HUDEP-2 (cell line): ENCODE data around the gene CT47C1.
"Not testable (repeated sequence)": the region's sequence is repeated elsewhere in the genome, so short reads cannot be mapped to it uniquely, and the experiment has no call there.

Experiments used
- DNase-seq, 76 experiments: peaks; one replicate each; lab custom pipeline; 2025; ENCODE audit not compliant: unreplicated experiment in 76 of 76; lab: John Stamatoyannopoulos, UW

CT47C1 gene

DNA sequence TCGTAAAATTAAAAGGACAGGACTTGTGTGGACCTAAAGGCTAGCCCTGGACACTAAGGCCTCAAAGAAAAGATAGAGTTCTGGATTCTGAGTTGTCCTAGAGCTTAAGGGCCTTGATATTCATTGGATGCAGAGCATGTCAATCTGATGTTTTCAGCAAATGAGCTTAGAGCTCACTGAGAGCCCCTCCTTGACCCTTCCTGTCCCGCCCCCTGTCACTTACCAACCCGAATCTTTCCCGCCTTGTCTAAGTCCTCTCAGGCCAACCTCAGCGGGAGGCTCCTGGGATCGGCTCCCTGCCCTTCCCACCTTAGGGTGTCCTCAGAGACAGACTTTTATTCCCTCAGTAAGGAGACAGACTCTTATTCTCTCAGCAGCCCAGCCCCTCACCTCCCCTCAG is at the start of gene CT47C1:
Gene CT47C1, plus strand, starts transcription at position 250 of the 400 bp plus-strand sequence. CDS start 233 bp downstream, outside the sequence.
- no peak for DNase-seq

GRCh38 chrX:119025900-119026299 is 46.9 kb upstream of the CT47C1 start:
- no peak for DNase-seq

DNA sequence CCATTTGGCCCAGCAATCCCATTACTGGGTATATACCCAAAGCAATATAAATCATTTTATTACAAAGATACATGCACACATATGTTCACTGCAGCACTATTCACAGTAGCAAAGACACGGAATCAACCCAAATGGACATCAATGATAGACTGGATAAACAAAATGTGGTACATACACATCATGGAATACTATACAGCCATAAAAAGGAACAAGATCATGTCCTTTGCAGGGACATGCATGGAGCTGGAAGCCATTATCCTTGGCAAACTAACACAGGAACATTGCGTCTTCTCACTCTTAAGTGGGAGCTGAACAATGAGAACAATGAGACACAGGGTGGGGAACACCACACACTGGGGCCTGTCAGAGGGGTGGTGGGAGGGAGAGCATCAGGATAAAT is 46.4 kb upstream of the CT47C1 start:
- DNase-seq, result not testable (repeated sequence)

DNA sequence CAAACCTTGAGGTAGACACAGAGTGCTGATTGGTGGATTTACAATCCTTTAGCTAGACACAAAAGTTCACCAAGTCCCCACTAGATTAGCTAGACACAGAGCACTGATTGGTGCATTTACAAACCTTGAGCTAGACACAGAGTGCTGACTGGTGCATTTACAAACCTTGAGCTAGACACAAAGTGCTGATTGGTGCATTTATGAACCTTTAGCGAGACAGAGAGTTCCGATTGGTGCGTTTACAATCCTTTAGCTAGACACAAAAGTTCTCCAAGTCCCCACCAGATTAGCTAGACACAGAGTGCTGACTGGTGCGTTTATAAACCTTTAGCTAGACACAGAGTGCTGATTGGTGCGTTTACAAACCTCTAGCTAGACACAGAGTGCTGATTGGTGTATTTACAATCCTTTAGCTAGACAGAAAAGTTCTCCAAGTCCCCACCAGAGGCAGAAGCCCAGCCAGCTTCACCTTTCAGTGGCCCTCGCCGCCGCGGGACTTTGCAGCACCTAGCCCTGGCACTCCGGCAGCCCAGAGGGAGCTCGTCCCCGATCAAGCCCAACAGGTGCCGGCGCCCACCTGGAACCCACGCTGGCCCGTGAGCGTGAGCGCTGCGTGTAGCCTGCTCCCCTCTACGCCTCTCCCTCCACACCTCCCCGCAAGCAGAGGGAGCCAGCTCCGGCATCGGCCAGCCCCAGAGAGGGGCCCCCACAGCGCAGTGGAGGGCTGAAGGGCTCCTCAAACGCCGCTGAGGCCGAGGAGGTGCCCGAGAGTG is 44.6 kb upstream of the CT47C1 start:
- not testable (repeated sequence) for DNase-seq

DNA sequence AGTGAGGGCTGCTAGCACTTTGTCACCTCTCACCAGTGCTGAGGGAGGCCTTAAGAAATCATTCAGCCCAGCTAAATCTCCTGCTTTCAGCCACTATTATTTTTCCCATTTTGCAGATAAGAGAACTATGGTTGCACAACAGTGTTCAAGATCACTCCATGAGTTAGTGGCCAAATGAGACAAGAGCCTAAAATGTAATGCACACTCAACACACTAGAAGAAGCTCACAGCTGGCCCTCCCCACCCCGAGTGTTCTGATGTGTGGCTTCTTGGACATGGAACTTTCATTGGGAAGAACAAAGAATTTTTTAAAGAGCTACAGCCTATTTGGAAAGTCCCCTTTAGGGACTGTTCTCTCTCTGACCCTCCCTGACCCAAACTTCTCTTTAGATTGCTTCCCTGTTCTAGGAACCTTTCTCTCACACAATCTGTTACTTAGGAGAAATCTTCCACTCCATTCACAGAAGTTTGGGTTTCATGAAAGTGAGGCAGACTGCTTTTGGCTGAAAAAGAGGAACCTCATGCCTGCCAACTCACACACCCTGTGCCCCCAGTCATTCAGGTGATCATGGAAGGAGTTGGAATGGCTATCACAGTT is 44.0 kb upstream of the CT47C1 start:
- no peak for DNase-seq

- not testable (repeated sequence) for DNase-seq
Measured at GRCh38 chrX:119029656-119030055, 43.1 kb upstream of the CT47C1 start.

GRCh38 chrX:119030990-119031389 is 41.8 kb upstream of the CT47C1 start:
- no peak for DNase-seq

DNA sequence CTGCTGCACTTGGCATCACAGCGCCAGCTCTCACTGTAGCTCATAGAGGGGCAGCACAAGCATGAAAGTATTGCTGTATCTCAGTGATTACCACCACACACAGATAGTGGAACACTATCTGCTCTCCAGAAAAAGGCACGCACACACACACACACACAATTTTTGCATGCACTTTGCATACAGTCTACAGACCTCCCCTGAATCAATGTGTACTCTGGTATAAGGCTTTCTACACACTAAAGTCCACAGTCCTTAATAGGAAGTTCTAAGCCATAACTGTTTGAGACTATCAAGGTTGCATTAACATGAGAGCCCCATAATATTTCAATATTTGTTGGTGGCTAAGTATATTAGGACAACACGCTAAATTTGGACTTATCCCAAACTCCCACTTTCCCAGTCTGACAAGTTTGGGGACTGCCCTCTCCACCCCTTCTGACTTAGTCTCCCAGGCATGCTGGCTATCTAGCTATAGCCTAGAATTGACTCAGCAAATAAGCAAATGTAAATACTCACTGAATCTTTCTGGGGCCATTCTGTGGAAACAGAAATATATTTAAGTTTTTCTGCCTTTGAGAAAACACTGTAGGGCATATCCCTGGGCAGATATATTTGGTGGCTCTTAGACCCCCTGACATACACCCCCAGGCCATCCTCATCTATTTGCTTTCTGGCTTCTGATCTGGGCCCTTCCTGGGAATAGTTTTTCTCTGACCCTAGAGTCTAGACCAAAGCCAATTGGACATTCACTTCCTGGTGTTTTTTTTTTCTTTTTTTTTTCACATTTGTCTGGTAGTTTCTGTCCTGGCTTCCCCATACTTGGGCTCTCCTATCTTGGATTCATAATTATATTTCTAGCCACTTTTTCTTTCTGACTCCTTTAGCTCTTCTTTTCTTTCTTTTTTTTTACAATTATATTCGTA is 36.4 kb upstream of the CT47C1 start:
- DNase-seq, result no peak

DNA sequence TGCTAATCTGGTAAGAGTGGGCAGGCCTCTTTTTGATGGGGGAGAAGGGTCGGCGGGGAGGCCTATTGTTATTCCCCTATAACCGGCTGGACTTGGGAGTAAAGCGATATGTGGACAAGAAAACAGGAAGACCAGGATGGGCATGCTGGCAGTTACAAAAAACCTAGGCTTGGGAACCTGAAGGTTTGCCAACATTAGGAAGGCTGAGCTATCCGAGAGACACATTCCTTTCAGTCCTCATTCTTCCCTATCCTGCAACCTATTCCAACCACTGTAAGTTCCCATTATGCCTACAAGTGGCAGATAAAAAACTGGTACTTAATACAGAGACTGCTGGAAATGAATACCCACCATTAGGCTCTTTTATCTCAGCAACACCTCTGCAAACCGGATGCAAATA is 32.4 kb upstream of the CT47C1 start:
- DNase-seq, result no peak

DNA sequence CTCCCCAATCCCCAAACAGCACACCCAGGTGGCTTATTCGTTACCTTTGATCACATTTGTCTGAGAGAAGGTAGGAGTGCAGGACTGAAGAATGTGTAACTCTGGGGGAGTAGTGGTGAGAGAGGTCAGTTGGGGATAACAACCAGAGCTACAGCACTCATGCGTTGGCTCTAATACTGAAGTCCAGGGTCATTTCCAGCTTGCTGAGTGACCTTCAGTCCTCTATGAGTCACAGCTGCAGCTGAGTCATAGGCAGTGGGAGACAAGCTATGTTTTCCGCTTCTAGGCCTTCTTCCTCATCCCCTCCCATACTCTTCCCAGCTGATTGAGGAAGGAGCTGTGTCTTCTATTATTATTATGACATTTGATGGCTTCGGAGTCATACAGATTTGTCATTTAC is 31.6 kb upstream of the CT47C1 start:
- peak in 2 of 76 experiments; percentile 3 to 9 for DNase-seq

DNA sequence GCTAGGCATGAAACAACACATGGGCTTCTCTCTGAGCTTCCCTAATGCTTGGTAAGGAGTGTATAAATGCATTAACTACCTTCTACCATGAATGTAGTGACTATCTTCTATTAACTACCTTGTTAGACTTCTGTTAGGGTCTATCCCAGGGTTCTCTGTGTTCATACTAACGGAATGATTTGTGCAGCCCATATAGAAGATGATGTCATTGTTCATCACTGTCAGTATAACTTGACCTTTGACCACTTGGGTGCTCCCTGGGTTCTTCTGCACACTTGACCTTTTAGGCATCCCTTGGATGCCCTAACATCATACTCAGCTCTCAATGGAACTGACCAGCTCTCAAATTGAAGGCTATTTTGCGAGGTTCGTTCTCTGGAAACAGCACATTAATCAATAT is 30.8 kb upstream of the CT47C1 start:
- DNase-seq, result no peak

- DNase-seq, result no peak
Measured at GRCh38 chrX:119042996-119043395, 29.8 kb upstream of the CT47C1 start.

DNA sequence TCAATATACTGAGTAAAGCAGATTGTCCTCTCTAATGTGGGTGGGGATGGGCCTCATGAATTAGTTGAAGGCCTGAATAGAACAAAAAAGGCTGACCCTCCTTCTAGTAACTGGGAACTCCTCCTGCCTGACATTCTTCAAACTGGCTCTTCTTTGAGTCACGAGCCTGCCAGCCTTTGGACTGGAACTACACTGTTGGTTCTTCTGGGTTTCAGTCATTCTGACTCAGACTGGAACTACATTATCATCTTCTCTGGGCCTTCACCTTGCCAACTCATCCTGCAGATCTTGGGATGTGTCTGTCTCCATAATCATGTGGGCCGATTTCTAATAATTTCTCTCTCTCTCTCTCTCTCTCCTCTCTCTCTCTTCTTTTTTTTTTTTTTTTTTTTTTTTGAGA is 26.9 kb upstream of the CT47C1 start:
- no peak for DNase-seq

DNA sequence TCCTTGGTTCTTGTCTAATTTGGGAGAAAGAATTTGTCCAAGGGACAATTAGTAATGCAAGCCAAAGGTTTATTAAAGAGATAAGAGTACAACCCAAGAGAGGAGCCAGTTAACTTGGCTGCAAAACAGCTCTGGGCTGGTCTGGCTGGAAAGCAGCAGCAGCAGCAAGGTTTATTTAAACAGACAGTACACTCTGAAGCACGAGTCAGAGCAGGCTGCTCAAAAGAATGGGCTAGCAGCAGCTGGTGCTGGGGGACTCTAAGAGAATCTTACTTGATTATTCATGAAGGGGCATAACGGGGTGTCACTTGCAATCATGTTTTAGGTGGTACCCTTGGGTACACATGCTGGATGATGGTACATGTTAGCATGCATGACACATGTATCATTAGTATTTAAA is 17.1 kb upstream of the CT47C1 start:
- DNase-seq, result no peak

DNA sequence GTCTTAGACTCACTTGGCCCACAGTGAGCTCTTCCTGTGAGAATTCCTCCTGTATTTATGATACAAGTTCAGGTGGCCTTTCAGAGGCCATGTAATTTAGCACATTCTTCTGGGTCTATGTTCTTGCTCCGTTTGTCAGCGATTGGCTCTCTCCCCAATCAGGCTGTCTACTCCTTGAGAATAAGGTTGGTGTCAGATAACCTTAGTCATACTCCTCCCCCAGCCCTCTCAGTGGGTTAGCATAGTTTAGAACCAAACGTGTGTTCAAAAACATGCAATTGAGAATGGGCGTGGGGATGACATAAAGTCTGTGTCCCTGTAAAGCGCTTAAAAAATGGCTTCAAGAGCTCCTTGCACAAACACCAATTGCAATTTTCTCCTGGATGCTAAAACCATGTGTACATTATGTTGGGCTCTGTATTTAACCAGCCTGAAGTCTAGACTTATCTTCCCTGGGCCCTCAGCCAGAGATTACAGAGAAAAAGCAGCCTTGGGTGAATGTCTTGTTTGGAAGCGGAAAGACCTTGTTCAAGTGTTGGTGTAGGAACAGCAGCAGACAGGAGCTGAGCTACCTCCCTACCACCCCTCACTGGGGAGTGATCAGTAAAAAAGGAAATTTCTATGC is 9.9 kb upstream of the CT47C1 start:
- DNase-seq, result peak in 1 of 76 experiments; percentile 1

- no peak for DNase-seq
Measured at GRCh38 chrX:119063428-119063827, 9.4 kb upstream of the CT47C1 start.

DNA sequence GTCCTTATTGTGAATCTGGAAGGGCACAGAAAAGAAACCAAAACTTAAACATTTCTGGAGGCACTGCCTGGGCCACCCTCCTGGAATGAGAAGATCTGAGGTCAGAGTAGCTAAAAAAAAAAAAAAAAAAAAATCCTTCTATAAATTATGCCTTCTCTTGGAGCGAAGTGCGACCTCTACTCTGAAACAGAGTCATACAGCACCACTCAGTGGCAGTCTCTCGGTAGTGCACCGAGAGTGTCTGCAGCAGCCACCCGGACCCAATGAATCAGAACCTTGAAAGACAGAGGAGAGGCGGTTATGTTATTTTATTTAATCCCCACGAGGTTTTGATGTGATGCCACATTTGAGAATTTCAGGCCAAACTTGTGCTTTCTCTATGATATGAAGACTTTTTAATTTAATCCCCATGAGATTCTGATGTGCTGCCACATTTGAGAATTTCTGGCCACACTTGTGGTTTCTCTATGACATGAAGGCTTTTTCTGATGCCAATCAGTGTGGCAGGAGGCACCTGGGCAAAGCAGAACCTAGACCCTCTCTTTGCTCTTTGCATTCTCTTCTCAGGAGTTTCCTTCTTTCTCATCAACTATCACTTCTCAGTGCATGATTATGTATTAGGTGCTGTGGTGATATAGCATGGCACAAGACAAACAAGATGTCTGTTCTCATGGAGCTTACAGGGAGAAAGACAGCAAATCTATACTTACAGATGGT is 5.6 kb upstream of the CT47C1 start:
- DNase-seq, result peak in 37 of 76 experiments; percentile 0 to 40 (median 2)

GRCh38 chrX:119069128-119069527 is 3.7 kb upstream of the CT47C1 start:
- DNase-seq, result no peak

DNA sequence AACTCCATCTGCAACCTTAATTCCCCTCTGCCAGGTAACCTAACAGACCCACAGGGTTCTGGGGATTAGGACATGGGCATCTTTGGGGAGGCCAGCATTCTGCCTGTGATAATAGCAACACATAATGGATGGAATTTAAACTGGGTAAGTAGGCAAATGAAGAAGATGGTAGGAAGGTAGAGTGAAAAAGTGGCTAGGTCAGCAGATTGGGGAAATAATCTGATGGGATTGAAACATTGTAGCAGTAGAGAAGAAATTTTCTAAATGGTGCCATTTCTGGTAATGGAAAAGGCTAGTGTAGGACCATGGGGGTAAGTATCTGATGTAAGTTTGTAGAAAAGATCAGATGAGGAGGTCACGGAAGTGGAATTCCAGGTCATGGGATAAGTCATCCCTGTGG is 3.0 kb upstream of the CT47C1 start:
- DNase-seq, result no peak

GRCh38 chrX:119071381-119071780 is 1.4 kb upstream of the CT47C1 start:
- no peak for DNase-seq
